Activated effector memory CD4-positive, alpha-beta T cell treated with Interleukin-2 at 50 U/mL for 16 hours (primary cell): ENCODE results near the gene GPR180.
"Not testable (repeated sequence)": the region's sequence is repeated elsewhere in the genome, so short reads cannot be mapped to it uniquely, and the experiment has no call there.

Experiments
- DNase-seq: peaks from one replicate; pipeline ENCODE4 v3.0.0-alpha.2; 2020

The GPR180 gene

DNA sequence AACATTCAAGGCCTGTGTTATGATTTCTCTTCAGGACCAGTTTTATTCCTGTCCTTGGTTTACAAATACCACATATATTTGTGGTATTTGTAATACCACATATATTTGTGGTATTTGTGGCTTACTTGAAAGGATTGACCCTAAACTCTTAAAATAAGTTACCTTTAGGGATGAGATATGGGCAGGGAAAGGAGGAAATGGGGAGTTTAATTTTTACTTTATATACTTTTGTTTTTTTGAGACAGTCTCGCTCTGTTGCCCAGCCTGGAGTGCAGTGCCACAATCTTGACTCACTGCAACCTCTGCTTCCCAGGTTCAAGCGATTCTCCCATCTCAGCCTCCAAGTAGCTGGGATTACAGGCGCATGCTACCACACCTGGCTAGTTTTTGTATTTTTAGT is 3.4 kb upstream of the GPR180 start:
- no peak for DNase-seq

DNA sequence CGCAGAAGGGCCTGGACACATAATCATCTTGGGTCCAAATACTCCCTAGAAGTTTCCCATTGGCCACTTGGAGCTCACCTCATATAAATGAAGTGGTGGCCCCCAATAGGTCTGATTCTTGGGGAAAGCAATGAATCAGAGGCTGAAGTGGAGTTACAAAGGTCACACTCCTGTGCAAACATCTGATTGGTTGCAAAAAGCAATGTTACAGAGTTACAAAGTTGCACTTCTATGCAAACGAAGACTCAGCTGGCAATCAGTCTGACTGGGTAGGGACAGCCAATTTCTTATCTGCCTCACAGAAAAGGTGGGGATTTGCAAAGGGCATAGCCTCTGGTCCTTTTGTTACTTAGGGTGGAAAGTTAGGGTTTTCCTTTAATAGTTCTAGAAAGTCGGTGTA is 1.8 kb upstream of the GPR180 start:
- no peak for DNase-seq

DNA sequence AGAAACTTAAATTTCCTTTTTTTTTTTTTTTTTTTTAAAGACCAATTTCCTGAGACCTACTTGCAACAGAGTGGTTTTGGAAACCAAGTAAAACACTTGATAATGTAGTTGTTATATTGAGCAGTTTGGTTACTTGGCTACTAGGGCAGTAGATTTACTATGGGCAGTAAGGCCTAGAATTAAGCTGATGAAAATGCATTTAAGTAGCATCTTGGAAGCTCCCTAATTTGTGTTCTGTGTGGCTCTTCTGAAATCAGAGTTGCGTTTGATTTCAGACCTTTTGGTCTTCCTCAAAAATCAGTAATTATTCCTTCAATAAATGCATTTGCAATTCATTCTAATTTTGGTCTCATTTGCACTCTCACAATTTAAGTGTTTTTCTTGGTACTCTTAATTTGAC is 810 bp downstream of the GPR180 start:
- DNase-seq = no peak

DNA sequence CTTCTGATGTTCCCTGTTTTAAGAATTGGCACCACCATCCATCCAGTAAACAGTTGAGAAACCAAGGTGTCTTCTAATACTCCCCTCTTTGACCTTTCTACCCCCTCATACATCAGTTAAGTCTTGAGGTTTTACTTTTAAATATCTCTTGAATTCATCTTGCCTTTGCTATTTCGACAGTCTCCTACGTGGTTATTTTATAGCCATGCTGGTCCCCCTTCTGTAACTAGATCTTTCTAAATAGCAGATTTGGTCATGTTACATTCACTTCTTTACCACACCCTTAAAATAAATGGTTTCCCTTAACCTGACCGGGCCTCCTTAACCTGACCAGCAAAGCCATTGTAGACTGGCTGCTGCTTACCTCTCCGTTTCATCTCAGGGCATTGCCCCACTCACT is 5.4 kb downstream of the GPR180 start:
- no peak for DNase-seq

DNA sequence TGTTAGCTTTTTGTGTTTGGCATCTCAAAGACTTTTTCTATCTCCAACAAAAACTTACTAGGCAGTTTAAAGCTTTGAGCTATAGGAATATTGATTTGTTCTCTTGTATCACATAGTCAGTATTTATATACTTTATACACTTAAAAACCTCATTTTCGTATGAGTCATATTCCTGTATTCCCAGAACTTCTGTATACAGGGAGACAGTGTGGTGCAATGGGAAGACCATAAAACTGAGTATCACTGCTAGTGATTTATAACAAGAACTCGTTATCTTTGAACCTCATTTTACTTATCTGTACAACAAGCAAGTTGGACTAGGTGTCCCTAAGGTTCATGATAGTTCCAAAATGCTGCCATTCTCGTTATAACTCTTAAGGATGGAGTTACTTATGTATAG is 6.3 kb downstream of the GPR180 start:
- no peak for DNase-seq

DNA sequence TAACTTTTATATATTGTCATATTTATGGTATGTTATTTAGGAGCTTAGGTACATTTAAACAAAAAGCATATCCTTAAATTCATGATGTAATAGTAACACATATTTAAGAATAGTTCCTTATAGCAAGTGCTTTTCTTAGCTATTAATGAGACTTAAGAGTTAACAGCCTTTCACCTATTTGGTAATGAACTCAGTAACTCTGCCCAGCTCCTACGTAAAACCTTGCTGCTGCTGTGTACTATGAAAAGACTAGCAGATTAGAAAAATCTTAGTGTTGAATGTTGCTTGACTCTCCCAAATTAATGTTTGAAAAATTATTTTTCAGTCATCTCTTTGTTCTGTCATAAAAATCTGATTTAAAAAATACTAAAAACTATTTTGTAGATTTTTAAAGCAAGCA is 6.9 kb downstream of the GPR180 start:
- no peak for DNase-seq

DNA sequence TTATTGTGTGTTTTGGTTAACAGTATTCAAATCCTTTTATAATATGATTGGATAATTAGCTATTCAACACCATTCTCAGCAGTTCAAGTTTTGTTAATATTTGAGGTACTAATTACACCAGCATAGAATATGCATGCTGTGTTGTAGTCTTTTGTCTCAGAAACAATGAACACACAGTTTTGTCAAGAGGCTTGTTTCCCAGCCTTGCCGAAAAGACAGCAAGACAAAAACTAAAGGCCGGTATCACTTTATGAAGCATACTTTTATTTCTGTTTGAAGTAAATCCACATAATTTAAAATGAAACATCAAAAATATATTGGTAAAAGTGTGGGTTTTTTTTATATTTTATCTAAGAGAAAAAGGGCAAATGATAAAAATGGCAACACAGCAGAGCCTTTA is 7.5 kb downstream of the GPR180 start:
- no peak for DNase-seq

DNA sequence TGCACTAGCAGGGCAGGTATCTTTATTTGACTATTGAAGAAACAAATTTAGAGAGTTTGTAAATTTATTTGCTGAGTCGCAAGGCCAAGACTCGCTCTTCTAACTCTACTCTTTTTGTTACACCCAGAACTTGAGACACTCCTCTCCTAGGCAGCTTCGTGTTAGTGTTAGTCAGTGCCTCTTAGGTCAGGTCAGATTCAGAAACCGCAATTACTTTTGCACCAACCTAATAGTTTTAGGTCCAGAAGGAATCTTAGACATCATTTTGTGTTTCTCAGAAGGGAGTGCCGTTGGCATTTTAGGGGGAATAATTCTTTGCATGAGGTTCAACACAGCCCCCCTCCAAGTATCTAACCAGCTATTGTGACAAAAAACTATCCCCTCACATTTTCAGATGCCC is 8.8 kb downstream of the GPR180 start:
- DNase-seq = no peak

DNA sequence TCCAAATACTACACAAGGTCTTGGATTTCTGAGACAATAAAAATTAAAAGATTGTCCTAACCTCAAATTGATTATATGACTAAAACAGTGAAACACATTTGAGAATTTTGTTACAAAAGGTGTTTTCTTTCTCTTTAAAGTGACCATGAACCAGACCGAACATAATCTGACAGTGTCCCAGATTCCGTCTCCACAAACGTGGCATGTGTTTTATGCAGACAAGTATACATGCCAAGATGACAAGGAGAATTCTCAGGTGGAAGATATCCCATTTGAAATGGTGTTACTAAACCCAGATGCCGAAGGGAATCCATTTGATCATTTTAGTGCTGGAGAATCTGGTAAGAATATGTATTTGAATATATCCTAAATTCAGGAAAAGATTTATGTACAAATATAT is 10.4 kb downstream of the GPR180 start:
- DNase-seq = no peak

DNA sequence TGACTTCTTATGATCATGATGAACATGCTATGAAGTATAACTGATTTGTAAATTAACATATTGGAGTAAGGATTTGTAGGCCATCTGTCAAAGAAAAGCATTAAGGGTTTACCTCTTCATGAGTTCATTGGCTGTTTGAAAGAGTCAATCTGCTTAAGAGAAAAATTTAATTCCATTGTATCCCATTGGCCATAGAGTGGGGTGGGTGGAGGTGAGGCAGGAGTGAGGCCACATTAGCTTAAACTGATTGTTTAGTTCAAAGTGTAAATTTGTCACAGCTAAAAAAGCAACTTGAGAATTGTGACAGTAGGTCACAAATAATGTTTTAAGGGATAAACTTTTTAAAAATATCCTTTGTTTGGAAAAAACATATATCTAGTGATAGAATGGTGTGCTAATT is 11.4 kb downstream of the GPR180 start:
- DNase-seq = no peak

DNA sequence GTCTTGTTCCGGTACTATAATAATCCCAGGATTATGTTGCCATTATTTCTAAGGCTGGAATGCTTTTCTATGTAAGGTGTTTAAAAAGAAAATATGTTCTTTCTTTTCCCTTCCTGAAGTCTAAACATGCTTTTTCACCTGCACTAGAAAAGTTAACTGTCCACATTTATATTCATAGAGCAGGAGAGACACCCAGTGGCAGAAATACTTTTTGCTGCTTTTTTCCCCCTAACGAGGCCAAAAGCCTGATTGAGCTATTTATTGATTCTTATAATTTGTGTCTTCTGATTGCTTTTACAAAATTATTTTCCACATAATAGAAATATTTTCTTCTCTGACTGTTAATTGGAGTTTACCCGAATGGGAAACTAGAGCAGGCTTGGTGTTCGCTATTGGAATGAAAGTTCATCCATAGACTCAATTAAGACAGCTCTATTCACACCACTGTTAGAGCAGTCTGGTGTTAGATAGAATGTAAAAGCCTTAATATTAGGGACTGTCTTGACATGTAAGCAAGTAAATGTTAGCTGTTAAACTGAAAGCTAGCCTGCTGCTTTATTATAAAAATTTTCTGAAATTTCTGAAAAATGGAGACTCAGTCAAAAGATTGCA is 15.8 kb downstream of the GPR180 start:
- no peak for DNase-seq

DNA sequence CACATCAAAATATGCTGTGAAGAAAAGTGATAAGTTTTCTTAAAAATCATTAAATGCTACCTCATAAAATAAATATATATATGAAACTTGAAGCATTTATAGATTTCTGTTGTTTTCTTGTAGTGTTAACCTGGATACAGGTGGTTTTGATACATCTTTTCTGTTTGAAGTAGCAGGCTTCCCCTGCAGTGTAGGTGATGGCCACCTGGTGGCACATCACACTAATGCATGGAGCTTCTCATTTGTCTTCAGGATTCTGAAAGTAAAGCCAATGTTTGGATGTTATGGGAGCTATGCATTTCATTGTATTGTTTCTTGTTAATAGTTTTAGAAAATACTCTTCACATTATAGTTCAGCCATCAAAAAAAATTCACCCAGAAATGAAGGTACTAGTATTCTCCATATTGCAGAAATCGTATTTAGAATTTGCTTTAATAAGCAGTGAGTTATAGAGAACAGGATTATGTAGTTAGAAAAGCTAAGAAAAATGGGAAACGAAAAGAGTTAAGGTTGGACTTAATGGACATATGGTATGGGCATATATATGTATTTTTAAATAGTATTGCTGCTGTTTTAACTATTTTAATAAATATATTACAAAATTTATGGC is 18.7 kb downstream of the GPR180 start:
- no peak for DNase-seq

DNA sequence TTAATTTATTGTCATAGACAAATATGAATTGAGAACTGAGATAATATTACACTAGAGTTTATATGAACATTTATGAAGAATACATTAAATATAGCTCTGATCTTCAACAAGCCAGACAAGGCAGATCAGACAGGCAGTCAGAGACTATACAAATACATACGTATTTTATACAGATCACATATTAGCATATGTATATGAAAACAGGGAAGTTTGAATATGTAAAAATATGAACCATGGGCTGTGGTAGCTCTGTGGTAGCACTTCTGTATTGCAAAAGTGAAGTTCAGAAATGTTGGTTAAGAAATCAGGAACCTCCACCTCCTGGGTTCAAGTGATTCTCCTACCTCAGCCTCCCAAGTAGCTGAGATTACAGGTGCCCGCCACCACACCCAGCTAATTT is 20.7 kb downstream of the GPR180 start:
- no peak for DNase-seq

DNA sequence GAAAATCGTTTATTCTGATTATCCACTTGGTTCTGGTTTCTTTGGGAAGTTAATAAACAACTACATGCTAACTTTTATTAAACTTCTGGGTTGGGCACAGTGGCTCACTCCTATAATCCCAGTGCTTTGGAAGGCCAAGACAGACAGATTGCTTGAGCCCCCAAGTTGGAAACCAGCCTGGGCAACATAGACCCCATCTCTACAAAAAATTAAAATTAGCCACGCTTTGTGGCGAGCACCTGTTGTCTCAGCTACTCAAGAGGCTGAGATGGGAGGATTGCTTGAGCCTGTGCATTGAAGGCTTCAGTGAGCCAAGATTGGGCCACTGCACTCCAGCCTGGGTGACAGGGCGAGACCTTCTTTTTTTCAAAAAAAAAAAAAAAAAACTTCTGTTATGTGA is 21.7 kb downstream of the GPR180 start:
- no peak for DNase-seq

DNA sequence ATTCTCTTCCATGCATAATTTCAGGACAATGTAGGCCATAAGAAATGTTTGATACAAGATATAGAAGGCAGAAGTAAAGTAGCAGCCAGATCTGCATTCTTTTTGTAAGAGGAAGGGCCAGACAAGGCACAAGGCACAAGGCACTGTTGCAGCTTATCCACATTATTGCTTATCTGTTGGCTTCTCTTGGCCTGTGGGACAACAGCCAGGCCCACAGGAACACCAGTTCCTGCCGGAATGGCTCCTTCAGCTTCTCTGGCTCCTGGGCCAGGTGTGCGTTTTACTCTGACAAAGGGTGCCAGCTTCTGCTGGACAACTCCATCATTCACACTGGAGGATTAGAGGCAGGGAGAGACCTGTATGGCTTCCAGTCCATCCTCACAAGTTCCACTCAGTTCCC is 29.2 kb downstream of the GPR180 start:
- DNase-seq = no peak

DNA sequence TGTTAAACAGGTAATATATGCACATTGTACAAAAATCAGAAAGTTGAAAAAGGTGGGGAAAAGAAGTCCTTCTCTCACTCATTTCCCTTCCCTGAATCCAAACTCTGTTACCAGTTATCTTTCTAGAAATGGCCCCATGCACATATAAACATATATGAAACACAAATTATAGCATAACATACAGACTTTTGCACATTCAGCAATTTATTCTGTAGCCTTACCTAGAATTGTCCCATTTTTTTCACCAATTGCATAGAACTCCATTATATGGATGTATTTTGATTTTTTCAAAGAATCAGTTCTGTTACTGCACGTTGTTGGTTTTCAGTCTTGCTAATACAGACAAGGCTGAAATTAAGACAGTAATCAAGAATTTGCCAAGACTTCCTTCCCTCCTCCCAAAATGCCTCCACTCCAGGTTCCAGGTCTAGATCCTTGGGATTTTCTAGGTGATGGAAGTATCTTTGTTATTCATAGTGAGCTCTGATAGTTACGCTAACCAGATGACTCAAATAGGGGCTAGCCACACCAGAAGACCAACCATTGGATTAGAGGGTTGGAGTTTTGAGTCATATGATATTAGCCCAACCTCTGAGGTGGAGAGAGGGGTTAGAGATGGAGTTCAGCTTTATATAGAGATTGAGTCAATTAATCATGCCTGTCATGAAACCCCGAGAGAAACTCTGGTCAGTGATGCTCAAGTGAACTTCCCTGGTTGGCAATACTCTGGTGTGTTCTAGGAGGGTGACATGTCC is 30.7 kb downstream of the GPR180 start:
- no peak for DNase-seq

DNA sequence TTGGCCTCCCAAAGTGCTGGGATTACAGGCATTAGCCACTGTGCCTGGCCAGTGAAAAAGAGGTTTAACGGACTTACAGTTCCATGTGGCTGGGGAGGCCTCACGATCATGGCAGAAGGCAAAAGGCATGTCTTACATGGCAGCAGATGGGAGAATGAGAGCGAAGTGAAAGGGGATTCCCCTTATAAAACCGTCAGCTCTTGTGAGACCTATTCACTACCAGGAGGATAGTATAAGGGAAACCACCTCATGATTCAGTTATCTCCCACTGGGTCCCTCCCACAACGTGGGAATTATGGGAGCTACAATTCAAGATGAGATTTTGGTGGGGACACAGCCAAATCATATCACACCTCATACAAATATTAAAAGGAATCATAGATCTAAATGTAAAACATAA is 34.4 kb downstream of the GPR180 start:
- not testable (repeated sequence) for DNase-seq

DNA sequence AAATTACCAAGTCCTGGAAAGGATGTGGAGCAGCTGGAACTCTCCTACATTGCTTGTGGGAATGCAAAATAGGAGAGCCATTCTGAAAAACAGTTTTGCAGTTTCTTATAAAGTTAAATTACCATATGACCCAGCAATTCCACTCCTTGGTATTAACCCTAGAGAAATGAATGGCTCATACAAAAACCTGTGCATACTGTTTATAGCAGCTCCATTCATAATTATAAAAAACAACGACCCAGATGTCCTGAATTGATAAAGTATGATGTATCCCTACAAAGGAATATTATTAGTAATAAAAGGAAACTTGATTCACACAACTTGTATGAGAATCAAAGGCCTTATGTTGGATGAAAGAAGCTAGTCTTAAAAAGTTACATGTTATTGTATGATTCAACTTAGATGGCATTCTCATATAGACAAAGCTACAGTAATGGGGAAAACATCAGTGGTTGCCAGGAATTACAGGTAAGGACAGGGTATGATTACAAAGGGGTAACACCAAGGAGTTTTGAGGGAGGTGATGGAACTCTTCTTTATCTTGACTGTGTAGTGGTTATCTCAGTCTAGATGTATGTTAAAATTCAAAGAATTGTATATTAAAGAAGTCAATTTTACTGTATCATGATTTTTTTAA is 35.4 kb downstream of the GPR180 start:
- no peak for DNase-seq

DNA sequence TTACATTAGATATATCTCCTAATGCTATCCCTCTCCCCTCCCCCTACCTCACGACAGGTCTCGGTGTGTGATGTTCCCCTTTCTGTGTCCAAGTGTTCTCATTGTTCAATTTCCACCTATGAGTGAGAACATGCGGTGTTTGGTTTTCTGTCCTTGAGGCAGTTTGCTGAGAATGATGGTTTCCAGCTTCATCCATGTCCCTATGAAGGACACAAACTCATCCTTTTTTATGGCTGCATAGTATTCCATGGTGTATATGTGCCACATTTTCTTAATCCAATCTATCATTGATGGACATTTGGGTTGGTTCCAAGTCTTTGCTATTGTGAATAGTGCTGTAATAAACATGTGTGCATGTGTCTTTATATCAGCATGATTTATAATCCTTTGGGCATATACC is 36.0 kb downstream of the GPR180 start:
- not testable (repeated sequence) for DNase-seq

DNA sequence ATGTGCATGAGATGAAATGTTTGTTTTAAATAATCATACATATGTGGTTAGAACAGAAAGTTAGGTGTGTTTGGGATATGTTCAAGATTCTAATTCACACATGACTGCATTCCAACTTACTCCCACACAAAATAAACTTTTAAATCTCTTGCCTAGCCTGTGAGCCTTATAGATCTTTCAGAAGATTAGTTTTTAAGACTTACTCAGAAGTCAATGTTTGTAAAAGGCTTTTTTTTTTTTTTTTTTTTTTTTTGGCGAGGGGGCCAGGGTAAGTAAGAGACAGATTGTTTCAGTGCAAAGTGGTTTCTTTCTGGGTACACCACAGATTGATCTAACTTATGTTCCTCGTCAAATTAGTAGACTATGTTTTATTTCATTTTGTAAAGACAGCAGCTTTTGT is 39.1 kb downstream of the GPR180 start:
- DNase-seq = no peak

DNA sequence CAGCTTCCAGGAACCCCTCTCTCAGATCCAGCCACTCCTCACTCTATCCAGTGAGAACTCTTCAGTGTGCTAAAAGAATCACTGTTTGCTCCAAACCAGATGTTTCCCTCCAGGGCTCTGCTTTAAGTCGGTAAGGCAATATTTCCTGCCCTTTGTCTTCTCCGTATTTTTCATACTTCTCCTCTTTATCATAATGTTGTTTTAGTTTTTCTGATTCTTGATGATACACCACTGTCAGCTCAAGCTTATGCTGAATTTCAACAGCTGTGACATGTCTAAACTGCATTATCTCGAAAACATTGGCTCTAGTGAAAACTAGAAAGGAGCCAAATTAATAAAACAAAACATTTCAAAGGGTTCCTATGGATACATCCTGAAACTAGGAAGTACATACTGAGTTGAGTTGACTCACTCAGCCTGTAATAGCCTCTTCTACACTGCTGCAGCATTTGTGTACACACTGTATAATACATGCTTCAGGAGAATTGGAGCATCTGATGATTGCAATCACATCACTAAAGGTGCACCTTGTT is 39.8 kb downstream of the GPR180 start:
- no peak for DNase-seq

DNA sequence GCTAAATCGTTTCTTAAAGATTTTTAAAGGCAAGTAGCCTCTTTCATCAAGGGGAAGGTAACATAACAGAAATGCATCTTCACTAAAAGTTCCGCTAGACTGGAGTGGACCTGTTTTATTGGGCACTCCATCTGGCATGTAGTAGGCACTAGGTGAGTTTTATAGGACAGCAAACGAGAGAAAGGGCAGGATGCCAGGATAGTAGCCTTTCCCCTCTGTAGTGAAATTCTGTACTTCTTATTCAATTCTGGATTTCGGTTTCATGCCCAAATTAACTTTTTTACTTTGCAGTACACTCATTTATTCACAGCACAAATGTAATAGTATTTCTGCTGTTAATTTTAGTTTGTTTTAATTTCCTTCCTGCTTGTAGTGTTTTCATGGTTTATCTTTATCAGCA is 45.2 kb downstream of the GPR180 start:
- DNase-seq = no peak

DNA sequence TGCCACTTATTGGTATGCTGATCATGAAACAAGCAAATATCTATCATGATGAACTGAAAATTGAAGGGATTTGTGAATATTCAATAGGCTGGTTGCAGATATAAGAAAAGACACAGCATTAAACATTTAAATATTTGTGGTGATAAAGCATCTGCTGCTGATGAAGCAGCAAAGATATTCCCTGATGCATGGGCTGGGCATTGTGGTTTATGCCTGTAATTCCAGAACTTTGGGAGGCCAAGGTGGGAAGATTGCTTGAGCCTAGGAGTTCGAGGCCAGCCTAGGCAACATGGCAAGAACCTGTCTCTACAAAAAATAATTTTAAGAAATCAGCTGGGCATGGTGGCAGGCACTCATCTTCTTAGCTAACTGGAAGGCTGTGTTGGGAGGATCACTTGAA is 54.5 kb downstream of the GPR180 start:
- no peak for DNase-seq

DNA sequence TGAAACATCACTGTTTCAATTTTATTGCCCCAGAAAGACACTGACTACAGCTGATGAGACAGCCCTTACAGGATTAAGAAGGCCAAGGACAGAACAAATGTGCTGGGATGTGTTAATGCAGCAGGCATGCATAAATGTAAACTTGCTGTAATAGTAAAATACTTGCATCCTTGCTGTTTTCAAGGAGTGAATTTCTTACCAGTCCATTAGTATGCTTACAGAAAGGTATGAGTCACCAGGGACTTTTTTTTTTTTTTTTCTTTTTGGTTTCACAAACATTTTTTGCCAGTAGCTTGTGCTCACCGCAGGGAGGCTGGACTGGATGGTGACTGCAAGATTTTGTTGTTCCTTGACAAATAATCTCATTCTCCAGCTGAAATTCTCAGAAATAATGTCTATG is 55.1 kb downstream of the GPR180 start:
- DNase-seq = no peak
